BLaER1 treated with 17β-estradiol and CSF1 and Interleukin-3, amounts not matched to agents 10 nM and 100 nM (cell line): ENCODE measurements around the gene USP40.

Experiments used
- H3K27ac ChIP-seq, 11 experiments: shearing (Covaris generic); formaldehyde crosslinking; 2 replicates each; pipeline ENCODE4 v1.8.1; 2022
- H3K27me3 ChIP-seq, 11 experiments: shearing (Covaris generic); formaldehyde crosslinking; 2 replicates each; pipeline ENCODE4 v1.8.1; 2022
- H3K36me3 ChIP-seq, 11 experiments: shearing (Covaris generic); formaldehyde crosslinking; 2 replicates each; pipeline ENCODE4 v1.8.1; 2022
- H3K4me1 ChIP-seq, 10 experiments: shearing (Covaris generic); formaldehyde crosslinking; 2 replicates each; pipeline ENCODE4 v1.8.1; 2022
- H3K4me2 ChIP-seq, 11 experiments: shearing (Covaris generic); formaldehyde crosslinking; 2 replicates each; pipeline ENCODE4 v1.8.1; 2022
- H3K4me3 ChIP-seq, 10 experiments: shearing (Covaris generic); formaldehyde crosslinking; 2 replicates each; pipeline ENCODE4 v1.8.1; 2022
- H3K9ac ChIP-seq, 11 experiments: shearing (Covaris generic); formaldehyde crosslinking; 2 replicates each; pipeline ENCODE4 v1.8.1; 2022
- H3K9me3 ChIP-seq, 11 experiments: shearing (Covaris generic); formaldehyde crosslinking; replicated peaks in 1 of 11; 2 replicates each; pipeline ENCODE4 v1.8.1; 2022
- H4K20me1 ChIP-seq, 11 experiments: shearing (Covaris generic); formaldehyde crosslinking; 2 replicates each; pipeline ENCODE4 v1.8.1; 2022
- Cebpa-rat ChIP-seq, 11 experiments: shearing (Covaris generic); IDR thresholded peaks; 2 replicates each; pipeline ENCODE4 v1.8.1; 2022

USP40 gene, protein sequence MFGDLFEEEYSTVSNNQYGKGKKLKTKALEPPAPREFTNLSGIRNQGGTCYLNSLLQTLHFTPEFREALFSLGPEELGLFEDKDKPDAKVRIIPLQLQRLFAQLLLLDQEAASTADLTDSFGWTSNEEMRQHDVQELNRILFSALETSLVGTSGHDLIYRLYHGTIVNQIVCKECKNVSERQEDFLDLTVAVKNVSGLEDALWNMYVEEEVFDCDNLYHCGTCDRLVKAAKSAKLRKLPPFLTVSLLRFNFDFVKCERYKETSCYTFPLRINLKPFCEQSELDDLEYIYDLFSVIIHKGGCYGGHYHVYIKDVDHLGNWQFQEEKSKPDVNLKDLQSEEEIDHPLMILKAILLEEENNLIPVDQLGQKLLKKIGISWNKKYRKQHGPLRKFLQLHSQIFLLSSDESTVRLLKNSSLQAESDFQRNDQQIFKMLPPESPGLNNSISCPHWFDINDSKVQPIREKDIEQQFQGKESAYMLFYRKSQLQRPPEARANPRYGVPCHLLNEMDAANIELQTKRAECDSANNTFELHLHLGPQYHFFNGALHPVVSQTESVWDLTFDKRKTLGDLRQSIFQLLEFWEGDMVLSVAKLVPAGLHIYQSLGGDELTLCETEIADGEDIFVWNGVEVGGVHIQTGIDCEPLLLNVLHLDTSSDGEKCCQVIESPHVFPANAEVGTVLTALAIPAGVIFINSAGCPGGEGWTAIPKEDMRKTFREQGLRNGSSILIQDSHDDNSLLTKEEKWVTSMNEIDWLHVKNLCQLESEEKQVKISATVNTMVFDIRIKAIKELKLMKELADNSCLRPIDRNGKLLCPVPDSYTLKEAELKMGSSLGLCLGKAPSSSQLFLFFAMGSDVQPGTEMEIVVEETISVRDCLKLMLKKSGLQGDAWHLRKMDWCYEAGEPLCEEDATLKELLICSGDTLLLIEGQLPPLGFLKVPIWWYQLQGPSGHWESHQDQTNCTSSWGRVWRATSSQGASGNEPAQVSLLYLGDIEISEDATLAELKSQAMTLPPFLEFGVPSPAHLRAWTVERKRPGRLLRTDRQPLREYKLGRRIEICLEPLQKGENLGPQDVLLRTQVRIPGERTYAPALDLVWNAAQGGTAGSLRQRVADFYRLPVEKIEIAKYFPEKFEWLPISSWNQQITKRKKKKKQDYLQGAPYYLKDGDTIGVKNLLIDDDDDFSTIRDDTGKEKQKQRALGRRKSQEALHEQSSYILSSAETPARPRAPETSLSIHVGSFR

DNA sequence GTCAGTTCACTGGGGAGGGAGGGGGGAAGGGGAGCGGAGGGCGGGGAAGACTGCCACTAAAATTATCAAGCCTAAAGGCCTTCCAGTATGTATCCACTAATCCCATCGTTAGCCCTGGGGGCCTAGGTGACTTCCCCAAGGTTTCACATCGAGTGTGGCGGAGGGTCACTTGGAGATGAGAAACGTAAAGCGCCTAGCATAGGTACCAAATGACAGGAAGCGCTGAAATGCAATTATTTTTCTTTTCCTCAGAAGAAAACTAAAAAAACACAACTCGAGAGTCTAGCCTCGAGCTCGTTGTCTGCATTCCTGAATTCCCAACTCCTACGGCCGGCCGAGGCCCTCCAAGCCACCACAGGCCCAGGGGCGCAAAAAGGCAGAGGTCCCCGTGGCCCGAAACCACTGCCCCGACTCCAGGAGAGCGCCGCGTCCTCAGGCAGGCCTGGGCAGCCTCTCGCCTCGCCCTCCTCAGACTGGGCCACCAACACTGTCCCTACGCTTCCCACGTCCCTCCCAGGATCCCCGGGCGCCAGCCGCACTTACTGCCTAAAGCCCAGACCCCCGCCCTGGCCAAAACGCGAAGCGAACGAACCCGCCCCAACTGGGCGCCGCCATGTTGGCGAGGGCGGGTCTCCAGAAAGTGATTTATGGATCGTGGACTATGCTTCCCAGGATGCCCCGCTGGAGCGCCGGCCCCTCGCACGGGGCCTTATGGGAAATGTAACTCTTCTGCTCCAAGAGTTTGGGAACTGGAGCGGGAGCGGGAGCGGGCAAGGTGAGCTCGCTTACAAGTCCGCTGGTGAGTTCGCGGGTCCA, at the start of gene USP40:
TSS of gene USP40 (minus strand) at position 642 of the 816 bp plus-strand sequence. CDS start 1,228 bp downstream, outside the sequence.
- TF ChIP-seq Cebpa-rat (IDR thresholded peaks at IDR 0.05), result no peak
- H3K36me3 ChIP-seq, result no peaks in the 10 kb centered on the region; a peak in 2 of 22 replicates
- H3K4me2 ChIP-seq, result peak within 1 kb of the TSS; percentile 70 to 92 (median 84)
- H3K4me3 ChIP-seq, result peak within 1 kb of the TSS; percentile 73 to 93 (median 84)
- peaks cover 8 to 28% (median 17%) of the 10 kb centered on the region in 10 experiments for H3K4me1 ChIP-seq
- peak within 1 kb of the TSS; percentile 89 to 97 (median 94) for H3K27ac ChIP-seq
- H4K20me1 ChIP-seq, result no peaks in the 10 kb centered on the region
- no peaks in the 10 kb centered on the region for H3K9me3 ChIP-seq
- no peaks in the 10 kb centered on the region for H3K27me3 ChIP-seq
- H3K9ac ChIP-seq, result peak within 1 kb of the TSS; percentile 88 to 98 (median 93)

DNA sequence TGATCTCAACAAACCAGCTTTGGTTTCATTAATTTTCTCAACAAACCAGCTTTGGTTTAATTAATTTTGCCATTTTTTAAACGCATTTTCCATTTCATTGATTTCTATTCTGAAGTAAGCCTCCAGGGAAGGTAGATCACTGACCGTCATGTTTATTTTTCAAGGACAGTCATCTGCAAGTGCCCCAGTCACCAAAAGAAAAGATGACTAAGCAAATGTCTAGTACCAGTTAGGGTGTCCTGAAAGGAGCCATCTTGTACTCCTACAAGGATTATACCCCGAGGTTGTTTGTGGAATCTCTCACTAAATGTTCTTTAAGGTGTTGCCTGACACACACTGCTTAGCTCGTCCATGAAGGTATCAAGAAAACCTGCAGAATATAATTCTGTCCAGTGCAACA, 44.7 kb upstream of the USP40 start:
- Histone ChIP-seq H3K4me2 (no peak overlapping the region), H3K4me3 (no peak overlapping the region), H3K9me3 (peaks cover 9 to 43% (median 24%) of the 10 kb centered on the region in 11 experiments; a peak in 20 of 22 replicates), H3K9ac (no peak overlapping the region), H4K20me1 (no peaks in the 10 kb centered on the region), H3K4me1 (no peaks in the 10 kb centered on the region), H3K27ac (no peak overlapping the region), H3K36me3 (no peaks in the 10 kb centered on the region), H3K27me3 (no peaks in the 10 kb centered on the region)
- TF ChIP-seq Cebpa-rat (IDR thresholded peaks at IDR 0.05), result no peak

DNA sequence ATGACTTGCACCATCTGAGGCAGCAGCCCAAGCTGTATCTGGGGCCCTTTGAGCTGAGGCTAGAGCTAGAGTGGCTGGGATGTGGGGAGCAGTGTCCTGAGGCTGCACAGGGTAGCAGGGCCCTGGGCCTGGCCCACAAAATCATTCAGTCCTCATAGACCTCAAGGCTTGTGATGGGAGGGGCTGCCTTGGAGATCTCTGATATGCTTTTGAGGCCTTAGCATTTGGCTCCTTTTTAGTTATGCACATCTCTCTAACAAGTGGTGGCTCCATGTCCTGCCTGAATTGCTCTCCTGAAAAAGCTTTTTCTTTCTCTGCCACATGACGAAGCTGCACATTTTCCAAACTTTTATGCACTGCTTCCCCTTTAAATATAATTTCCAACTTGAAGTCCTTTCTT, 39.1 kb upstream of the USP40 start:
- Histone ChIP-seq H3K4me1 (peaks cover 0 to 5% (median under 1%) of the 10 kb centered on the region in 10 experiments; a peak in 5 of 20 replicates), H3K27me3 (no peaks in the 10 kb centered on the region), H3K27ac (no peak overlapping the region), H3K9ac (no peak overlapping the region), H3K4me2 (no peak overlapping the region), H4K20me1 (no peaks in the 10 kb centered on the region), H3K4me3 (no peak overlapping the region), H3K9me3 (peaks cover 8 to 32% (median 20%) of the 10 kb centered on the region in 11 experiments; a peak in 21 of 22 replicates), H3K36me3 (no peaks in the 10 kb centered on the region)
- no peak for TF ChIP-seq Cebpa-rat (IDR thresholded peaks at IDR 0.05)

GRCh38 chr2:233604826-233605225, 38.2 kb upstream of the USP40 start:
- peaks cover 0 to 30% (median 14%) of the 10 kb centered on the region in 11 experiments; a peak in 20 of 22 replicates for H3K9me3 ChIP-seq

DNA sequence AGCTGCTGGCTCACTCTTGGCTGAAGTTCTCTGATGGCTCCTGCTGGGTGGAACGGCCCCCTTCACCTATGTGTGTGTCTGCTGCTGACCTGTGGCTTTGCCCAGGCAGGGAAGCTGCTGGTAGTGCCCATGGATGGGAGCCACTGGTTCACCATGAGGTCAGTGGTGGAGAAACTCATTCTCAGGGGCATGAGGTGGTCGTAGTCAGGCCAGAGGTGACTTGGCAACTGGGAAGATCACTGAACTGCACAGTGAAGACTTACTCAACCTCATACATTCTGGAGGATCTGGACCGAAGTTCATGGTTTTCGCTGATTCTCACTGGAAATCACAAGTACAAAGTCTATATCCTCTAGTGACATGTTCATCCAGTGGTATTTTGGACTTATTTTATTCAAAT, 36.9 kb upstream of the USP40 start:
- peaks cover 0 to 9% (median 2%) of the 10 kb centered on the region in 10 experiments; a peak in 5 of 20 replicates for H3K4me1 ChIP-seq
- H3K27me3 ChIP-seq, result no peaks in the 10 kb centered on the region
- H3K27ac ChIP-seq, result no peak overlapping the region
- H4K20me1 ChIP-seq, result no peaks in the 10 kb centered on the region
- H3K9me3 ChIP-seq, result peaks cover 0 to 23% (median 13%) of the 10 kb centered on the region in 11 experiments; a peak in 20 of 22 replicates
- H3K4me2 ChIP-seq, result no peak overlapping the region
- no peaks in the 10 kb centered on the region for H3K36me3 ChIP-seq
- no peak for TF ChIP-seq Cebpa-rat (IDR thresholded peaks at IDR 0.05)
- no peak overlapping the region for H3K9ac ChIP-seq
- H3K4me3 ChIP-seq, result no peak overlapping the region

More at GRCh38 chr2:233604826-233605225, 38.2 kb upstream of the USP40 start:
- no peak overlapping the region for H3K4me2 ChIP-seq
- H3K4me1 ChIP-seq, result peaks cover 0 to 9% (median 2%) of the 10 kb centered on the region in 10 experiments; a peak in 5 of 20 replicates
- no peak for TF ChIP-seq Cebpa-rat (IDR thresholded peaks at IDR 0.05)
- no peaks in the 10 kb centered on the region for H3K27me3 ChIP-seq
- no peak overlapping the region for H3K4me3 ChIP-seq
- no peaks in the 10 kb centered on the region for H3K36me3 ChIP-seq
- no peak overlapping the region for H3K9ac ChIP-seq
- no peak overlapping the region for H3K27ac ChIP-seq
- H4K20me1 ChIP-seq, result no peaks in the 10 kb centered on the region

DNA sequence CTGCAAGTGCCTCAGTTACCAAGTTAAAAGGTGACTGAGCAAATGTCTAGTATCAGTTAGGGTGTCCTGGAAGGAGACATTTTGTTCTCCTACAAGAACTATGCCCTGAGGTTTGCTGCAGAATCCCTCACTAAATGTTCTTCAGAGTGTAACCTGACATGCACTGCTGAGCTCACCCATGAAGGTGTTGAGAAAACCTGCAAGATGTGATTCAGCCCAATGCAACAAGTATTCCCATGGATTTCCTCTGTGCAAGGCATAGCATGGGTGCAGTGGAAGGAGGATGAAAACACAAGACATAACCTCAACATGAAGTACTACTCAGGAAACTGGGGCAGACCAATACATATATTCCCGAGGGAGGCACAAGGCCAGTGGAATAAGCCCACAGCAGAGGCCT, 35.5 kb upstream of the USP40 start:
- Histone ChIP-seq H4K20me1 (no peaks in the 10 kb centered on the region), H3K9me3 (peaks cover 0 to 23% (median 13%) of the 10 kb centered on the region in 11 experiments; a peak in 20 of 22 replicates)

DNA sequence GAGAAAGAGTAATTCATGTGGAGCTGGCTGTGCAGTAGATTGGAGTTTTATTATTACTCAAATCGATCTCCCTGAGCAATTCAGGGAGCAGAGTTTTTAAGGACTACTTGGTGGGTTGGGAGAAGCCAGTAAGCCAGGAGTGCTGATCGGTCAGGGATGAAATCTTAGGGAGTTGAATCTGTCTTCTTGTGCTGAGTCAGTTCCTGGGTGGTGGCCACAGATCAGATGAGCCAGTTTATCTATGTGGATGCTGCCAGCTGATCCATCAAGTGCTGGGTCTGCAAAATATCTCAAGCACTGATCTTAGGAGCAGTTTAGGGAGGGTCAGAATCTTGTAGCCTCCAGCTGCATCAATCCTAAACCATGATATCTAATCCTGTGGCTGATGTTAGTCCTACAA, 33.8 kb upstream of the USP40 start:
- TF ChIP-seq Cebpa-rat (IDR thresholded peaks at IDR 0.05), result no peak
- Histone ChIP-seq H3K27ac (no peak overlapping the region), H3K36me3 (no peaks in the 10 kb centered on the region), H3K4me2 (peak overlapping the region in 3 of 11 experiments; percentile 22 to 50 (median 44); a peak in 6 of 22 replicates), H3K9me3 (peaks cover 0 to 26% (median 14%) of the 10 kb centered on the region in 11 experiments; a peak in 20 of 22 replicates), H3K27me3 (no peaks in the 10 kb centered on the region), H4K20me1 (no peaks in the 10 kb centered on the region), H3K9ac (no peak overlapping the region), H3K4me3 (no peak overlapping the region), H3K4me1 (peaks cover 0 to 9% (median 2%) of the 10 kb centered on the region in 10 experiments; a peak in 5 of 20 replicates)

More for the DNA sequence above, 35.5 kb upstream of the USP40 start:
- H3K9ac ChIP-seq, result no peak overlapping the region
- TF ChIP-seq Cebpa-rat (IDR thresholded peaks at IDR 0.05), result no peak
- H3K36me3 ChIP-seq, result no peaks in the 10 kb centered on the region
- no peaks in the 10 kb centered on the region for H3K27me3 ChIP-seq
- peaks cover 0 to 9% (median 2%) of the 10 kb centered on the region in 10 experiments; a peak in 5 of 20 replicates for H3K4me1 ChIP-seq
- H3K4me3 ChIP-seq, result no peak overlapping the region
- H3K27ac ChIP-seq, result no peak overlapping the region
- H3K4me2 ChIP-seq, result no peak overlapping the region; a peak in 1 of 22 replicates

- TF ChIP-seq Cebpa-rat (IDR thresholded peaks at IDR 0.05), result no peak
- no peak overlapping the region for H3K4me3 ChIP-seq
- no peak overlapping the region for H3K4me2 ChIP-seq
- peaks cover 0 to 24% (median 16%) of the 10 kb centered on the region in 11 experiments; a peak in 20 of 22 replicates for H3K9me3 ChIP-seq
- no peaks in the 10 kb centered on the region for H3K36me3 ChIP-seq
- no peaks in the 10 kb centered on the region for H3K27me3 ChIP-seq
- H4K20me1 ChIP-seq, result no peaks in the 10 kb centered on the region
- no peak overlapping the region for H3K27ac ChIP-seq
- H3K9ac ChIP-seq, result no peak overlapping the region
- H3K4me1 ChIP-seq, result peaks cover 0 to 9% (median 3%) of the 10 kb centered on the region in 10 experiments; a peak in 8 of 20 replicates
These were observed 32.4 kb upstream of the USP40 start for GRCh38 chr2:233598952-233599351.
